OCI-LY1 (cell line): Measurements from ENCODE around the gene HDAC11.

Experiments used
- EZH2 ChIP-seq: fragments of 200-600 bp; sonication (generic), shearing (Covaris generic); IDR thresholded peaks from 2 replicates; pipeline ENCODE4 v1.8.0; 2017; ENCODE audit warnings: borderline replicate concordance, mixed run types, mild to moderate bottlenecking, antibody characterized with exemption, low read length, moderate library complexity, mixed read lengths
- TF ChIP-seq, protein P1 (sequence below): fragments of 200-600 bp; sonication (generic), shearing (Covaris generic); IDR thresholded peaks from 2 replicates; pipeline ENCODE4 v1.5.1; 2017; ENCODE audit warnings: mild to moderate bottlenecking, antibody characterized with exemption, low read length, moderate library complexity, mixed read lengths

DNA sequence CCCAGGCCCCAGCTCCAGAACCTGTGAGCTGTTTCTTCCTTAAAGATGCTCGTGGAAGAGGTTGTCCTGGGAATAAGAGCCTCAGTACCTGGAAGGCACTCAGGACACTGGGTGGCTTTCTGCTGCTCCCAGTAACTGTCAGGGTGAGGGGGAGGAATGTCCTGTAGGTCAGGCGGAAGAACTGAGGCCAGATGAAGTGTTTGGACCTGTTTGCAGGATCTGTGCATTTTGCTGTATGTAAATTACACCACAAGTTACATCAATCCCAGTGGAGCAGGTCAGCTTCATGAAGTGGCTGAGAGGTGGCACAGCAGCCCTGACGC lies 27.1 kb downstream of the HDAC11 start:
- TF ChIP-seq, protein P1, sequence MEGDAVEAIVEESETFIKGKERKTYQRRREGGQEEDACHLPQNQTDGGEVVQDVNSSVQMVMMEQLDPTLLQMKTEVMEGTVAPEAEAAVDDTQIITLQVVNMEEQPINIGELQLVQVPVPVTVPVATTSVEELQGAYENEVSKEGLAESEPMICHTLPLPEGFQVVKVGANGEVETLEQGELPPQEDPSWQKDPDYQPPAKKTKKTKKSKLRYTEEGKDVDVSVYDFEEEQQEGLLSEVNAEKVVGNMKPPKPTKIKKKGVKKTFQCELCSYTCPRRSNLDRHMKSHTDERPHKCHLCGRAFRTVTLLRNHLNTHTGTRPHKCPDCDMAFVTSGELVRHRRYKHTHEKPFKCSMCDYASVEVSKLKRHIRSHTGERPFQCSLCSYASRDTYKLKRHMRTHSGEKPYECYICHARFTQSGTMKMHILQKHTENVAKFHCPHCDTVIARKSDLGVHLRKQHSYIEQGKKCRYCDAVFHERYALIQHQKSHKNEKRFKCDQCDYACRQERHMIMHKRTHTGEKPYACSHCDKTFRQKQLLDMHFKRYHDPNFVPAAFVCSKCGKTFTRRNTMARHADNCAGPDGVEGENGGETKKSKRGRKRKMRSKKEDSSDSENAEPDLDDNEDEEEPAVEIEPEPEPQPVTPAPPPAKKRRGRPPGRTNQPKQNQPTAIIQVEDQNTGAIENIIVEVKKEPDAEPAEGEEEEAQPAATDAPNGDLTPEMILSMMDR, result no peak
- TF ChIP-seq EZH2, result no peak
